ENCODE data around the gene FOXC1. TPM values are rescaled to one million over a fixed set of nuclear protein-coding genes. Genes with fewer than 3 reads are reported as not detected.
A peak's percentile ranks its signal among the peaks of the same experiment; 100 is the strongest.

FOXC1 gene
- total RNA-seq, 1 experiment from 2014 or later, result not detected

- H4K20me1 ChIP-seq (ENCODE audit: control insufficient read depth, insufficient read depth, insufficient read length), result no peaks in the 10 kb centered on the region
- no peak overlapping the region for H4K8ac ChIP-seq (replicated peaks; ENCODE audit: insufficient read length, low read depth, low read length)
- no peak overlapping the region for H2AFZ ChIP-seq (ENCODE audit: low read length)
- no peak overlapping the region for H3K9ac ChIP-seq (ENCODE audit: extremely low read depth, insufficient read length, low read length)
- no peak overlapping the region for H3K18ac ChIP-seq (ENCODE audit: insufficient read length, low read depth, low read length)
- no peaks in the 10 kb centered on the region for H3K79me2 ChIP-seq (ENCODE audit: insufficient read depth, low read length)
- H4K91ac ChIP-seq (ENCODE audit: insufficient read length, low read depth, low read length), result no peak overlapping the region
- no peak overlapping the region for H3K14ac ChIP-seq (ENCODE audit: insufficient read depth, low read length)
- Mint-ChIP-seq H3K27ac (no peak overlapping the region), H3K4me1 (peaks cover 5 to 28% of the 10 kb centered on the region in 2 experiments; a peak in 3 of 4 replicates), H3K4me3 (peak overlapping the region in 1 of 2 experiments; percentile 66; a peak in 3 of 5 replicates), H3K36me3 (ENCODE audit: insufficient read depth in 1 of 3, low read depth in 3 of 3) (no peaks in the 10 kb centered on the region), H3K9me3 (peaks cover 0 to 4% of the 10 kb centered on the region in 2 experiments; a peak in 3 of 5 replicates), H3K27me3 (ENCODE audit: low read depth) (peaks cover 92% of the 10 kb centered on the region)
- H2AK5ac ChIP-seq (ENCODE audit: insufficient read length, low read length), result no peak overlapping the region
- no peak overlapping the region for H3K4ac ChIP-seq (ENCODE audit: low read depth, low read length)
- H3K23ac ChIP-seq (ENCODE audit: insufficient read length, low read depth, low read length), result no peak overlapping the region
- H4K5ac ChIP-seq (ENCODE audit: insufficient read length, low read depth, low read length), result no peak overlapping the region
- H3T11ph ChIP-seq (ENCODE audit: low read length), result no peak overlapping the region
- H3K79me1 ChIP-seq (ENCODE audit: insufficient read depth, low read depth, low read length, poor library complexity, severe bottlenecking), result no peaks in the 10 kb centered on the region
- peak overlapping the region; percentile 19 for H3K4me2 ChIP-seq (ENCODE audit: insufficient read depth, insufficient read length, low read length)
- DNase-seq, result peak; percentile 75
- H2BK12ac ChIP-seq (ENCODE audit: insufficient read length, low read depth, low read length), result no peak overlapping the region
- H3K27me3 ChIP-seq (ENCODE audit: insufficient read depth, low read length), result peaks cover 87% of the 10 kb centered on the region
- H2BK120ac ChIP-seq (ENCODE audit: low read depth, low read length, poor library complexity, severe bottlenecking), result no peak overlapping the region
- no peaks in the 10 kb centered on the region for H3K9me3 ChIP-seq (ENCODE audit: control insufficient read depth, low read depth, low read length)
- no peak overlapping the region for H3K27ac ChIP-seq (ENCODE audit: insufficient read length, low read depth, low read length)
- no peaks in the 10 kb centered on the region; the same call in 1 of the 2 replicates for H3K4me1 ChIP-seq (ENCODE audit: insufficient read depth, low read length)
- WGBS (ENCODE audit: extremely low coverage, insufficient read length, low lambda C conversion rate), result no CpG with 5 or more reads among the region's 50 CpGs
- H2BK20ac ChIP-seq (ENCODE audit: low read depth, low read length, poor library complexity, severe bottlenecking), result no peak overlapping the region
- H3K23me2 ChIP-seq (ENCODE audit: insufficient read length, low read depth, low read length, poor library complexity, severe bottlenecking), result peaks cover 10% of the 10 kb centered on the region
- TF ChIP-seq CTCF (conservative IDR thresholded peaks at IDR 0.05), result no peak
- H2BK5ac ChIP-seq (ENCODE audit: insufficient read length, low read length), result no peak overlapping the region
- H3K56ac ChIP-seq (ENCODE audit: insufficient read length, low read depth, low read length), result no peak overlapping the region
- H2BK15ac ChIP-seq (ENCODE audit: low read depth, low read length), result no peak overlapping the region
Observed at GRCh38 chr6:1615151-1615852, 5.6 kb downstream of the FOXC1 start.

Data from H9 (cell line).